NCI-H524 treated with DMSO at 0.1 percent for 48 hours (cell line): ENCODE results near the gene ATOSA.

Source experiments
- DNase-seq: peaks from one replicate; lab custom pipeline; 2025; lab: John Stamatoyannopoulos, UW

Gene ATOSA

GRCh38 chr15:52682200-52682599 is 3.0 kb upstream of the ATOSA start:
- DNase-seq: no peak

GRCh38 chr15:52681441-52681840 is 2.3 kb upstream of the ATOSA start:
- no peak for DNase-seq

- DNase-seq: no peak
Observed at GRCh38 chr15:52680761-52681160, 1.6 kb upstream of the ATOSA start.

GRCh38 chr15:52680041-52680391 is 828 bp upstream of the ATOSA start:
- DNase-seq: no peak

- no peak for DNase-seq
Observed at GRCh38 chr15:52678468-52679231, 538 bp downstream of the ATOSA start.

- DNase-seq: no peak
Observed at GRCh38 chr15:52677593-52678467, 1.4 kb downstream of the ATOSA start.

GRCh38 chr15:52674831-52675230 is 4.4 kb downstream of the ATOSA start:
- DNase-seq: no peak

- DNase-seq: no peak
Observed at GRCh38 chr15:52673734-52674133, 5.5 kb downstream of the ATOSA start.

GRCh38 chr15:52673312-52673711 is 5.9 kb downstream of the ATOSA start:
- no peak for DNase-seq

- no peak for DNase-seq
Observed at GRCh38 chr15:52672661-52673060, 6.5 kb downstream of the ATOSA start.

GRCh38 chr15:52670087-52670486 is 9.1 kb downstream of the ATOSA start:
- DNase-seq: no peak

- DNase-seq: no peak
Observed at GRCh38 chr15:52668133-52668532, 11.1 kb downstream of the ATOSA start.

- DNase-seq: no peak
Observed at GRCh38 chr15:52667597-52667996, 11.6 kb downstream of the ATOSA start.

- DNase-seq: no peak
Observed at GRCh38 chr15:52663536-52664294, 15.5 kb downstream of the ATOSA start.

GRCh38 chr15:52661909-52662308 is 17.3 kb downstream of the ATOSA start:
- no peak for DNase-seq

- no peak for DNase-seq
Observed at GRCh38 chr15:52660192-52660591, 19.0 kb downstream of the ATOSA start.

- DNase-seq: no peak
Observed at GRCh38 chr15:52658955-52659354, 20.2 kb downstream of the ATOSA start.

- no peak for DNase-seq
Observed at GRCh38 chr15:52657338-52657737, 21.9 kb downstream of the ATOSA start.

GRCh38 chr15:52656412-52656811 is 22.8 kb downstream of the ATOSA start:
- DNase-seq: no peak

- no peak for DNase-seq
Observed at GRCh38 chr15:52653431-52653964, 25.7 kb downstream of the ATOSA start.

GRCh38 chr15:52652984-52653383 is 26.2 kb downstream of the ATOSA start:
- no peak for DNase-seq

GRCh38 chr15:52652286-52652685 is 26.9 kb downstream of the ATOSA start:
- no peak for DNase-seq
